ENCODE results near the gene U2AF1L4. TPM values are rescaled to one million over a fixed set of nuclear protein-coding genes. Genes with fewer than 3 reads are reported as not detected.

Gene U2AF1L4
- total and polyA plus RNA-seq, 7 experiments from 2014 or later = 33.7 to 89.7 (median 70.1) TPM

- ChIA-PET POLR2A (interaction anchor here (0.5 to 3.2 kb wide), 12 partner anchors 8 to 555 kb away, joined by 3 to 17 read pairs (median 4); partner anchors contain the start of genes COX6B1, HSPB6, ZNF146 and ZNF565), CTCF (interaction anchor here (0.9 to 1.3 kb wide), 3 partner anchors 11 to 55 kb away, joined by 3 to 4 read pairs (median 3); no protein-coding TSS in a partner anchor)
- peak; percentile 91 to 100 (median 99) for DNase-seq
- H3K4me3 ChIP-seq (ENCODE audit: low read length) = peak within 1 kb of the TSS; percentile 95
- peaks cover 28 to 30% of the 10 kb centered on the region in 2 donors for H3K4me1 ChIP-seq (ENCODE audit: control insufficient read depth in 2 of 2, insufficient read depth in 2 of 2, low read length in 2 of 2)
- Mint-ChIP-seq H3K27me3 (peaks cover 0 to 2% (median 0%) of the 10 kb centered on the region in 5 donors), H3K4me1 (peaks cover 14 to 56% (median 43%) of the 10 kb centered on the region in 7 donors), H3K9me3 (peaks cover 0 to 2% (median 0%) of the 10 kb centered on the region in 11 donors), H3K4me3 (peak within 1 kb of the TSS; percentile 90 to 100 (median 98)), H3K36me3 (peaks cover 0 to 4% (median 2%) of the 10 kb centered on the region in 5 donors), H3K27ac (peak within 1 kb of the TSS; percentile 89 to 97 (median 95))
- H3K36me3 ChIP-seq (ENCODE audit: control insufficient read depth in 2 of 3, insufficient read depth in 3 of 3, low read length in 3 of 3) = peaks cover 0 to 23% (median 0%) of the 10 kb centered on the region in 3 experiments
- peak within 1 kb of the TSS; percentile 85 for H3K27ac ChIP-seq (ENCODE audit: low read depth, low read length)
- no peaks in the 10 kb centered on the region for H3K27me3 ChIP-seq (ENCODE audit: control insufficient read depth in 2 of 2, insufficient read depth in 2 of 2, low read length in 2 of 2)
- peak; percentile 83 for ATAC-seq
- intact Hi-C loops (cut with micrococcal nuclease) = loop anchor here (1.0 to 10.0 kb wide), 11 partner anchors 8 to 1071 kb away; partner anchors contain the start of genes ARHGAP33 (in 2 of the 2), PROSER3 (in 2 of the 2), THAP8 (in 2 of the 2) and WDR62 (in 2 of the 2)
- H3K9me3 ChIP-seq (ENCODE audit: control insufficient read depth in 2 of 3, low read length in 3 of 3) = no peaks in the 10 kb centered on the region
Measured at GRCh38 chr19:35748106-35749020, 3.1 kb upstream of the U2AF1L4 start, which contains the start of gene LIN37. LIN37 (plus strand) TSS chr19:35748576; CDS start chr19:35748725, 149 bp downstream.

- peaks cover 0 to 2% (median 0%) of the 10 kb centered on the region in 5 donors for H3K27me3 Mint-ChIP-seq
- ChIA-PET POLR2A (no interaction called here), CTCF (no interaction called here)
- peak overlapping the region; percentile 87 to 100 (median 96) for H3K4me3 Mint-ChIP-seq
- peaks cover 3 to 11% (median 5%) of the 10 kb centered on the region in 5 donors for H3K36me3 Mint-ChIP-seq
- DNase-seq (no peak), ATAC-seq (no peak)
- Histone ChIP-seq H3K27me3 (ENCODE audit: control insufficient read depth in 2 of 2, insufficient read depth in 2 of 2, low read length in 2 of 2) (no peaks in the 10 kb centered on the region), H3K9me3 (ENCODE audit: control insufficient read depth in 2 of 3, low read length in 3 of 3) (no peaks in the 10 kb centered on the region), H3K36me3 (ENCODE audit: control insufficient read depth in 2 of 3, insufficient read depth in 3 of 3, low read length in 3 of 3) (peaks cover 0 to 7% (median 0%) of the 10 kb centered on the region in 3 experiments), H3K4me1 (ENCODE audit: control insufficient read depth in 2 of 2, insufficient read depth in 2 of 2, low read length in 2 of 2) (peaks cover 38 to 39% of the 10 kb centered on the region in 2 donors), H3K27ac (ENCODE audit: low read depth, low read length) (peak overlapping the region; percentile 20), H3K4me3 (ENCODE audit: low read length) (no peak overlapping the region)
- H3K9me3 Mint-ChIP-seq = peaks cover 0 to 2% (median 0%) of the 10 kb centered on the region in 11 donors
- peak overlapping the region in 8 of 9 donors; percentile 96 to 100 (median 99) for H3K27ac Mint-ChIP-seq
- peaks cover 23 to 68% (median 53%) of the 10 kb centered on the region in 7 donors for H3K4me1 Mint-ChIP-seq
- intact Hi-C loops (cut with micrococcal nuclease) = loop anchor here (5.0 to 10.0 kb wide), 2 partner anchors 468 to 1069 kb away; partner anchors contain the start of genes SCGB2B2 (in 1 of the 2), ZNF146 (in 1 of the 2), ZNF302 (in 1 of the 2) and ZNF565 (in 1 of the 2)
Measured at GRCh38 chr19:35746531-35746930, 1.3 kb upstream of the U2AF1L4 start.

- ATAC-seq = no peak
- H3K27ac ChIP-seq (ENCODE audit: low read depth, low read length) = peak overlapping the region; percentile 98
- no peak for DNase-seq
- peak overlapping the region; percentile 87 to 100 (median 96) for H3K4me3 Mint-ChIP-seq
- peaks cover 0 to 7% (median 0%) of the 10 kb centered on the region in 3 experiments for H3K36me3 ChIP-seq (ENCODE audit: control insufficient read depth in 2 of 3, insufficient read depth in 3 of 3, low read length in 3 of 3)
- H3K9me3 ChIP-seq (ENCODE audit: control insufficient read depth in 2 of 3, low read length in 3 of 3) = no peaks in the 10 kb centered on the region
- ChIA-PET CTCF (no interaction called here), POLR2A (interaction anchor here (0.8 to 2.9 kb wide), 9 partner anchors 11 to 213 kb away, joined by 3 to 20 read pairs (median 4); partner anchors contain the start of genes HSPB6, KMT2B and PROSER3)
- peak overlapping the region; percentile 99 for H3K4me3 ChIP-seq (ENCODE audit: low read length)
- peaks cover 0 to 2% (median 0%) of the 10 kb centered on the region in 11 donors for H3K9me3 Mint-ChIP-seq
- H3K4me1 ChIP-seq (ENCODE audit: control insufficient read depth in 2 of 2, insufficient read depth in 2 of 2, low read length in 2 of 2) = peaks cover 39 to 40% of the 10 kb centered on the region in 2 donors
- peaks cover 0 to 2% (median 0%) of the 10 kb centered on the region in 5 donors for H3K27me3 Mint-ChIP-seq
- peaks cover 23 to 69% (median 53%) of the 10 kb centered on the region in 7 donors for H3K4me1 Mint-ChIP-seq
- intact Hi-C loops (cut with micrococcal nuclease) = loop anchor here (5.0 to 10.0 kb wide), 2 partner anchors 469 to 1069 kb away; partner anchors contain the start of genes SCGB2B2 (in 1 of the 2), ZNF146 (in 1 of the 2), ZNF302 (in 1 of the 2) and ZNF565 (in 1 of the 2)
- H3K27me3 ChIP-seq (ENCODE audit: control insufficient read depth in 2 of 2, insufficient read depth in 2 of 2, low read length in 2 of 2) = no peaks in the 10 kb centered on the region
- H3K36me3 Mint-ChIP-seq = peaks cover 3 to 11% (median 5%) of the 10 kb centered on the region in 5 donors
- peak overlapping the region; percentile 96 to 100 (median 99) for H3K27ac Mint-ChIP-seq
Measured at GRCh38 chr19:35746087-35746462, 857 bp upstream of the U2AF1L4 start.

GRCh38 chr19:35744430-35745327 lies 539 bp downstream of the U2AF1L4 start:
- Mint-ChIP-seq H3K27me3 (peaks cover 0 to 2% (median 0%) of the 10 kb centered on the region in 5 donors), H3K9me3 (peaks cover 0 to 2% (median 0%) of the 10 kb centered on the region in 11 donors), H3K4me3 (peak overlapping the region; percentile 87 to 100 (median 96)), H3K27ac (peak overlapping the region; percentile 96 to 100 (median 99)), H3K36me3 (peaks cover 3 to 11% (median 5%) of the 10 kb centered on the region in 5 donors), H3K4me1 (peaks cover 23 to 73% (median 58%) of the 10 kb centered on the region in 7 donors)
- H3K27me3 ChIP-seq (ENCODE audit: control insufficient read depth in 2 of 2, insufficient read depth in 2 of 2, low read length in 2 of 2) = no peaks in the 10 kb centered on the region
- POLR2A ChIA-PET = interaction anchor here (0.5 to 2.9 kb wide), 22 partner anchors 8 to 579 kb away, joined by 3 to 20 read pairs (median 3); partner anchors contain the start of genes COX6B1, HSPB6, KMT2B and POLR2I
- ATAC-seq = peak; percentile 75
- no peaks in the 10 kb centered on the region for H3K9me3 ChIP-seq (ENCODE audit: control insufficient read depth in 2 of 3, low read length in 3 of 3)
- H3K4me3 ChIP-seq (ENCODE audit: low read length) = peak overlapping the region; percentile 99
- H3K27ac ChIP-seq (ENCODE audit: low read depth, low read length) = peak overlapping the region; percentile 98
- CTCF ChIA-PET = interaction anchor here (0.6 to 1.2 kb wide), 2 partner anchors 17 to 19 kb away, joined by 3 read pairs; no protein-coding TSS in a partner anchor
- DNase-seq = peak; percentile 77 to 98 (median 95)
- H3K4me1 ChIP-seq (ENCODE audit: control insufficient read depth in 2 of 2, insufficient read depth in 2 of 2, low read length in 2 of 2) = peaks cover 45% of the 10 kb centered on the region in 2 donors
- H3K36me3 ChIP-seq (ENCODE audit: control insufficient read depth in 2 of 3, insufficient read depth in 3 of 3, low read length in 3 of 3) = peaks cover 0 to 12% (median 0%) of the 10 kb centered on the region in 3 experiments
- intact Hi-C loops (cut with micrococcal nuclease) = loop anchor here (1.0 to 10.0 kb wide), 15 partner anchors 27 to 1067 kb away; partner anchors contain the start of genes TBCB (in 2 of the 2), COX6B1 (in 1 of the 2), POLR2I (in 1 of the 2) and SCGB2B2 (in 1 of the 2)

DNA sequence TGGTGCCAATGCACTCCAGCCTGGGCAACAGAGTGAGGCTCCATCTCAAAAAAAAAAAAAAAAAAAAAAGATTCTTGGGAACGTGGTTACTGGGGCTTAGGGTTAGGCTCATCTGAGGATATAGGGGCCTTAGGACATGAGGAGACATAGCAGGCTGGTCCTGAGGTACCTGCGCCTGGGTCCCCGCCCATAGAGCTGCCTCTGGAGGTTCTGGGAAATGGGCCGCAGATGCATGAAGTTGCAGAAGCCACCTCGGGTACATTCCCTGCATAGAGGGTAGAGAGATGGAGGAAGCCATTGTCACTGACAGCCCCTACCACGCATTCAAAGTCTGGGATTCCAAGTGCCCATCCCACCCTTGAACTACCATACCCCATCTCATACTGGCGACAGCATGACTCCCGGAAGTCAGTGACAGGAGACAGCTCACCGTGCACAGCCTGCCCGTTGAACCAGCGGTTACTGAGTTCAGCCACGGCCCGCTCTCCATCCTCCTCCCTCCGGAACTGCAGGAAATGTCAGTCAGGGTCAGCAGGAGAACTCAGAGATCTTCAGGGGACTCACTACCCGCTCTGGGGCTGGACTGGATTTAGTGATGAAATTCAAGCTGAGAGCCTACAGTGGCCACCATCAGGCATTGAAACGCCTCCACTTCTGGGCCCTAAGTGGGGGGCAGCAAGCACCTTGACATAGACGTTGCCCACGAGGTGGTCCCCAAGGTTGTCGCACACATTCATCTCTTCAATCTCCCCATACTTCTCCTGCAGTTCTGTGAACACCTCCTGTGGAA lies 1.4 kb downstream of the U2AF1L4 start:
- ATAC-seq (no peak), DNase-seq (no peak)
- Mint-ChIP-seq H3K4me1 (peaks cover 23 to 74% (median 56%) of the 10 kb centered on the region in 7 donors), H3K27me3 (peaks cover 0 to 2% (median 0%) of the 10 kb centered on the region in 5 donors), H3K36me3 (peaks cover 3 to 11% (median 5%) of the 10 kb centered on the region in 5 donors), H3K9me3 (peaks cover 0 to 2% (median 0%) of the 10 kb centered on the region in 11 donors), H3K4me3 (peak overlapping the region; percentile 87 to 100 (median 96)), H3K27ac (peak overlapping the region; percentile 96 to 100 (median 99))
- H3K4me3 ChIP-seq (ENCODE audit: low read length) = peak overlapping the region; percentile 99
- peaks cover 0 to 20% (median 0%) of the 10 kb centered on the region in 3 experiments for H3K36me3 ChIP-seq (ENCODE audit: control insufficient read depth in 2 of 3, insufficient read depth in 3 of 3, low read length in 3 of 3)
- H3K4me1 ChIP-seq (ENCODE audit: control insufficient read depth in 2 of 2, insufficient read depth in 2 of 2, low read length in 2 of 2) = peaks cover 39 to 43% of the 10 kb centered on the region in 2 donors
- no peaks in the 10 kb centered on the region for H3K27me3 ChIP-seq (ENCODE audit: control insufficient read depth in 2 of 2, insufficient read depth in 2 of 2, low read length in 2 of 2)
- CTCF ChIA-PET = interaction anchor here (1.2 kb wide), 1 partner anchor 16 kb away, joined by 3 read pairs; no protein-coding TSS in a partner anchor
- H3K27ac ChIP-seq (ENCODE audit: low read depth, low read length) = peak overlapping the region; percentile 98
- intact Hi-C loops (cut with micrococcal nuclease) = loop anchor here (2.0 to 10.0 kb wide), 7 partner anchors 99 to 1011 kb away; partner anchors contain the start of genes POLR2I (in 1 of the 2), TBCB (in 1 of the 2), USF2 (in 1 of the 2) and ZNF146 (in 1 of the 2)
- H3K9me3 ChIP-seq (ENCODE audit: control insufficient read depth in 2 of 3, low read length in 3 of 3) = no peaks in the 10 kb centered on the region
- POLR2A ChIA-PET = interaction anchor here (1.0 to 2.9 kb wide), 17 partner anchors 9 to 371 kb away, joined by 3 to 20 read pairs (median 4); partner anchors contain the start of genes COX6B1, HSPB6, KMT2B and POLR2I

Data from naive thymus-derived CD4-positive, alpha-beta T cell (primary cell).